Transverse colon (tissue), 4 donors: Measurements from ENCODE around the gene OGFRL1. TPM values are rescaled to one million over a fixed set of nuclear protein-coding genes. Genes with fewer than 3 reads are reported as not detected.

Source experiments
- DNase-seq: peaks from one replicate; pipeline ENCODE4 v3.0.0-alpha.2; 2019
- H3K27ac ChIP-seq, 4 donors: fragments of 200-600 bp; sonication (generic); 2 replicates each; pipeline ENCODE4 v1.5.1; 2016 to 2018; ENCODE audit warnings: inconsistent platforms in 4 of 4
- H3K27me3 ChIP-seq: fragments of 200-600 bp; sonication (generic); 2 replicates; pipeline ENCODE4 v1.5.1; 2017; ENCODE audit warnings: inconsistent platforms
- H3K36me3 ChIP-seq, 4 donors: fragments of 200-600 bp; sonication (generic); 2 replicates each; pipeline ENCODE4 v1.5.1; 2017 to 2019; ENCODE audit warnings: inconsistent platforms in 4 of 4
- H3K4me1 ChIP-seq, 4 donors: fragments of 200-600 bp; sonication (generic); 2 replicates each; pipeline ENCODE4 v1.5.1; 2017 to 2020; ENCODE audit warnings: inconsistent platforms in 4 of 4
- H3K4me3 ChIP-seq, 4 donors: fragments of 200-600 bp; sonication (generic); 1 replicate in 1 of 4; 2 replicates in 3 of 4; pipeline versions ENCODE4 v1.5.1 to v1.6.1; 2017 to 2019; ENCODE audit warnings: inconsistent platforms in 4 of 4
- H3K9me3 ChIP-seq, 2 donors: fragments of 200-600 bp; sonication (generic); 2 replicates each; pipeline ENCODE4 v1.5.1; 2017 to 2019; ENCODE audit warnings: inconsistent platforms in 2 of 2
- EP300 ChIP-seq: sonication (generic); formaldehyde crosslinking; IDR thresholded peaks from one replicate; pipeline ENCODE4 v1.6.1; 2017; ENCODE audit warnings: antibody characterized with exemption, low read depth
- POLR2A ChIP-seq: fragments of 450-650 bp; IDR thresholded peaks from one replicate; pipeline ENCODE4 v1.6.1; 2016; ENCODE audit warnings: antibody characterized with exemption, mild to moderate bottlenecking, moderate library complexity
- POLR2AphosphoS5 ChIP-seq, 3 donors: sonication (generic); formaldehyde crosslinking; IDR thresholded peaks; one replicate each; pipeline ENCODE4 v1.6.1; 2016; ENCODE audit warnings: antibody characterized with exemption in 3 of 3
- WGBS, 2 donors: methylation state at CpG; one replicate each; pipeline ENCODE4 v1.1.5; 2018; ENCODE audit warnings: low coverage in 1 of 2; 5-methylcytosine and 5-hydroxymethylcytosine counted together
- in situ Hi-C, 4 donors: fragments of 200-750 bp; cut with MboI; loops; one replicate each; pipeline versions ENCODE4 v1.15.0 to v1.15.1; 2017; ENCODE audit warnings: low sequenced_read_pairs in 3 of 4, low pct_ligation_motif_present in 1 of 4, low pct_unique_long_range_greater_than_20kb in 1 of 4
- intact Hi-C: fragments of 100-400 bp; cut with DNase I; formaldehyde crosslinking; loops from one replicate; pipeline ENCODE4 v1.15.1; 2023; ENCODE audit warnings: low total_unique reads
- total RNA-seq, 4 donors: library from RNA; depleted of rRNA; stranded (reverse); fragments of >200 nt; gene quantifications; one replicate each; pipeline ENCODE4 v1.1.0, GENCODE V29; 2016
- TF ChIP-seq, protein P1 (sequence below), 5 experiments: fragments of 200-600 bp in 3 of 5; fragments of 450-650 bp in 2 of 5; sonication (generic) in 3 of 5; IDR thresholded peaks; 1 replicate in 2 of 5; 2 replicates in 3 of 5; pipeline ENCODE4 v1.5.1; 2016 to 2017; ENCODE audit warnings: antibody characterized with exemption in 5 of 5, inconsistent platforms in 3 of 5, mild to moderate bottlenecking in 2 of 5, moderate library complexity in 1 of 5

OGFRL1 gene
- total RNA-seq, 4 donors from 2014 or later: 7.5 to 15.6 (median 11.6) TPM

DNA sequence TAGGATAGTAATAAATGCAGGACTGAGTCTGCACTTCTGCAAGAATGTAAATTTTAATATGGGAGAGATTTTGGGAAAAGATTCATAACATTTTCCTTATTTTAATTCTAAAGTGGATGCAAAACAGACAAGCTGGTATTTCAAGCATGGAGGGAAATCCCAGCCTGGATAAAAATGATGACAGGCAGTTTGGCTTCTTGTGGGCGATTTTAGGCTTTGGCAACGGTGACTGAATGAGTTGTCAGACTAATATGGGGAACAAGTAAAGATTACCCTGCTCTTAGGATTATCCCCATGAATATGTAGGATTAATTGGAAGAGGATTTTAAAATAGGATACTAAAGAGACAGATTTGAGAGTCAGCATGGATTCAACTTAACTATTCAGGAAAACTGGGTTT lies 21.0 kb downstream of the OGFRL1 start:
- Histone ChIP-seq H3K27ac (no peak overlapping the region), H3K4me1 (no peaks in the 10 kb centered on the region), H3K4me3 (no peak overlapping the region), H3K9me3 (no peaks in the 10 kb centered on the region), H3K27me3 (no peaks in the 10 kb centered on the region), H3K36me3 (no peaks in the 10 kb centered on the region)
- no peak for DNase-seq
- no peak for TF ChIP-seq POLR2A
- TF ChIP-seq, protein P1, sequence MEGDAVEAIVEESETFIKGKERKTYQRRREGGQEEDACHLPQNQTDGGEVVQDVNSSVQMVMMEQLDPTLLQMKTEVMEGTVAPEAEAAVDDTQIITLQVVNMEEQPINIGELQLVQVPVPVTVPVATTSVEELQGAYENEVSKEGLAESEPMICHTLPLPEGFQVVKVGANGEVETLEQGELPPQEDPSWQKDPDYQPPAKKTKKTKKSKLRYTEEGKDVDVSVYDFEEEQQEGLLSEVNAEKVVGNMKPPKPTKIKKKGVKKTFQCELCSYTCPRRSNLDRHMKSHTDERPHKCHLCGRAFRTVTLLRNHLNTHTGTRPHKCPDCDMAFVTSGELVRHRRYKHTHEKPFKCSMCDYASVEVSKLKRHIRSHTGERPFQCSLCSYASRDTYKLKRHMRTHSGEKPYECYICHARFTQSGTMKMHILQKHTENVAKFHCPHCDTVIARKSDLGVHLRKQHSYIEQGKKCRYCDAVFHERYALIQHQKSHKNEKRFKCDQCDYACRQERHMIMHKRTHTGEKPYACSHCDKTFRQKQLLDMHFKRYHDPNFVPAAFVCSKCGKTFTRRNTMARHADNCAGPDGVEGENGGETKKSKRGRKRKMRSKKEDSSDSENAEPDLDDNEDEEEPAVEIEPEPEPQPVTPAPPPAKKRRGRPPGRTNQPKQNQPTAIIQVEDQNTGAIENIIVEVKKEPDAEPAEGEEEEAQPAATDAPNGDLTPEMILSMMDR (IDR thresholded peaks at IDR 0.05): no peak
- TF ChIP-seq POLR2AphosphoS5 (IDR thresholded peaks at IDR 0.05): no peak
- no peak for TF ChIP-seq EP300
- 46% methylated on average over 2 of the region's 2 CpGs; no CpG with 5 or more reads in 1 of the 2 donors for WGBS, 2 donors
- intact Hi-C loops: no loop called here
- in situ Hi-C loops: no loop called here

DNA sequence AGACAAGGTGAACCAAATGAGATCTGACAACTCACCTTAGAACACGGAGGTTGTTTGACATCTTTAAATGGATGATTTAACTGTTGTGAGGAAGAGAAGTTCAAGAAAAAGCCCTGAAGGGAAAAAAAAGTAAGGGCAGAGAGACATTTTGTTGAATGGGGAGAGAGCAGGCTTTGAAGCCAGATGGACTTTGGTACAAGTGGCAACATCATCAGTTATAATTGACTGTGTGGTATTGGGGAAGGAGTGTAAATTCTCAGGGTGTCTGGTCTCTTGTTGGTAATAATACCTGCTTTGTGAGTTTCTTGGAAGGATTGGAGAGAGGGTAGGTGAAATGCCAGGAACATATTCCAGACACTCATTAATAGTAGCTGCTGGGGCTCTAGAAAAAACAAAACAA lies 21.6 kb downstream of the OGFRL1 start:
- Histone ChIP-seq H3K9me3 (no peaks in the 10 kb centered on the region), H3K27ac (no peak overlapping the region), H3K4me3 (no peak overlapping the region), H3K4me1 (no peaks in the 10 kb centered on the region), H3K27me3 (no peaks in the 10 kb centered on the region), H3K36me3 (no peaks in the 10 kb centered on the region)
- TF ChIP-seq POLR2A (no peak), POLR2AphosphoS5 (IDR thresholded peaks at IDR 0.05) (no peak), EP300 (no peak)
- TF ChIP-seq, protein P1 (IDR thresholded peaks at IDR 0.05): no peak
- WGBS, 2 donors: 39 to 60% methylated on average over 1 of the region's 1 CpG
- in situ Hi-C loops: no loop called here
- DNase-seq: no peak
- intact Hi-C loops: no loop called here

DNA sequence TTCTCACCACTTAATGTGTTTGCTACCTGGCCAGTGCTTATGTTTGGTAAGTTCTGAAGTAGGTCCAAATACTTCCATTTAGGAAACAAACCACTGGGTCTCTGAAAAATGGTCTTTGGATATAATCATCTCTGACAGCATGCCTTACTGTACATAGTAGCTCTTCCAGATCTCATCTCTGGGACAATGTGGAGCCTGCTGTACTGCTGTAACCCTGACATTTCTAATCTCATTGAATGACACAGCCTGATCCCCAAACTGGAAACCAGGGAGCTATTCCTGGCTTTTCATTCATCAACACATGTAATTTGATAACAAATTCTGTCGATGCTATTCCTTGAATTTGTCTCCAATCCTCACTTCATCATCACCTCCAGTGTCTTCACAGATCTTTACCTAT lies 23.5 kb downstream of the OGFRL1 start:
- intact Hi-C loops (no loop called here), in situ Hi-C loops (no loop called here)
- no peak for DNase-seq
- Histone ChIP-seq H3K4me1 (no peaks in the 10 kb centered on the region), H3K36me3 (no peaks in the 10 kb centered on the region), H3K27me3 (no peaks in the 10 kb centered on the region), H3K9me3 (peaks cover 0 to 5% of the 10 kb centered on the region in 2 donors), H3K4me3 (no peak overlapping the region), H3K27ac (no peak overlapping the region)
- WGBS, 2 donors: 89% methylated on average over 1 of the region's 1 CpG; no CpG with 5 or more reads in 1 of the 2 donors
- TF ChIP-seq POLR2A (no peak), POLR2AphosphoS5 (IDR thresholded peaks at IDR 0.05) (no peak), EP300 (no peak)
- TF ChIP-seq, protein P1 (IDR thresholded peaks at IDR 0.05): no peak

DNA sequence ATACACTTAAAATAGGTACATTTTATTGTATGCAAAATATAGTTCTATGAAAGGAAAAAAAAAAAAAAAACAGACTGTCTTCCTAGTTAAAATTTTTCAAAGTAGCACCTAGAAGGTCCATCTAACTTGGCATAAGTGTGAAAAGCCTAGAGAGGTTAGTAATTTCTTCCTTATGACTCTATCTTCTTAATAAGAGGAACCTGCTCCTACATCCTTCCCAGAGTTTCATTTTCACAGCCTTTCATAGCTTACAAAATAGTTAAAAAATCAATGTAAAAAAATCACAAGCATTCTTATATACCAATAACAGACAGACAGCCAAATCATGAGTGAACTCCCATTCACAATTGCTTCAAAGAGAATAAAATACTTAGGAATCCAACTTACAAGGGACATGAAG lies 28.8 kb downstream of the OGFRL1 start:
- Histone ChIP-seq H3K4me1 (no peaks in the 10 kb centered on the region), H3K27ac (no peak overlapping the region), H3K4me3 (no peak overlapping the region), H3K27me3 (no peaks in the 10 kb centered on the region), H3K36me3 (no peaks in the 10 kb centered on the region), H3K9me3 (peaks cover 0 to 5% of the 10 kb centered on the region in 2 donors)
- TF ChIP-seq, protein P1 (IDR thresholded peaks at IDR 0.05): no peak
- no peak for TF ChIP-seq POLR2A
- TF ChIP-seq EP300: no peak
- TF ChIP-seq POLR2AphosphoS5 (IDR thresholded peaks at IDR 0.05): no peak
- in situ Hi-C loops (no loop called here), intact Hi-C loops (no loop called here)
- DNase-seq: no peak
